ES-I3 (cell line): Measurements from ENCODE around the gene TRMT44.

ENCODE experiments used
- H3K36me3 ChIP-seq: 2 replicates; pipeline ENCODE4 v1.6.1; 2013; ENCODE audit warnings: mild to moderate bottlenecking, low read length, control low read depth, moderate library complexity; ENCODE audit not compliant: insufficient read depth
- H3K4me1 ChIP-seq: 2 replicates; pipeline ENCODE4 v1.6.1; 2013; ENCODE audit warnings: mild to moderate bottlenecking, control low read depth, low read length; ENCODE audit not compliant: insufficient read depth
- H3K9ac ChIP-seq: 2 replicates; pipeline ENCODE4 v1.6.1; 2013; ENCODE audit warnings: low read depth, mild to moderate bottlenecking, low read length, moderate library complexity
- H3K9me3 ChIP-seq: 2 replicates; pipeline ENCODE4 v1.6.1; 2013; ENCODE audit warnings: mild to moderate bottlenecking, low read length, moderate library complexity; ENCODE audit not compliant: control insufficient read depth, insufficient read depth

The TRMT44 gene

DNA sequence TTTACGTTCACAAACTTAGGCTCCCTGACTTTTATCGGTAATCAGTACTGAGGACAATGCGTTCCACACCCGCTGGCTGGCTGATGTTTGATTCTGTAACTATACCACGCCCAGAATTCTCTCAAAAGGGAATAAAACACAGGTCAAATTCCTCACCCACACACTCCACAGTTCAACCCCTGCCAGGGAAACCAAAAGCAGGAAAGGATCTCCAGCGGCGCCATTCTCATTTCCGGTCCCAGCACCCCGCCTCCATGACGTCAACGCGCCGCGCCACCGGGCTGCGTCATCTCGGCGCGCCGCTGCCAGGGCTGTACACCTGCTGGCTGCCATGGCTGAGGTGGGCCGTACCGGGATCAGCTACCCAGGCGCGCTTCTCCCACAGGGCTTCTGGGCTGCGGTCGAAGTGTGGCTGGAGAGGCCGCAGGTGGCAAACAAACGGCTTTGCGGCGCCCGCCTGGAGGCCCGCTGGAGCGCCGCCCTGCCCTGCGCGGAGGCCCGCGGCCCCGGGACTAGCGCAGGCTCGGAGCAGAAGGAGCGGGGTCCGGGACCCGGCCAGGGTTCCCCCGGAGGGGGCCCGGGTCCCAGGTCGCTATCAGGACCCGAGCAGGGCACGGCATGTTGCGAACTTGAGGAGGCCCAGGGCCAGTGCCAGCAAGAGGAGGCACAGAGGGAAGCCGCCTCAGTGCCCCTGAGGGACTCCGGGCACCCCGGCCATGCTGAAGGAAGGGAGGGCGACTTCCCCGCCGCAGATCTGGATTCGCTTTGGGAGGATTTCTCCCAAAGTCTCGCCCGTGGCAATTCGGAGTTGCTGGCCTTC is at the start of gene TRMT44, which contains the start of gene ACOX3:
TSS of gene TRMT44 (plus strand) at position 286 of the 820 bp plus-strand sequence. CDS start at position 332, 46 bp downstream.
TSS of gene ACOX3 (minus strand) at position 232 of the 820 bp plus-strand sequence. CDS start 24,202 bp downstream, outside the sequence.
- H3K9me3 ChIP-seq: 0 out of 2 replicates have a peak, but pooled peaks cover 3% of the 10 kb centered on the region
- H3K36me3 ChIP-seq: no peaks in the 10 kb centered on the region
- H3K9ac ChIP-seq: peak within 1 kb of the TSS; percentile 88
- H3K4me1 ChIP-seq: peaks cover 3% of the 10 kb centered on the region; the same call in 1 of the 2 replicates

- H3K9ac ChIP-seq: no peak overlapping the region
- no peaks in the 10 kb centered on the region for H3K9me3 ChIP-seq
- H3K36me3 ChIP-seq: peaks cover 3% of the 10 kb centered on the region; the same call in 1 of the 2 replicates
- no peaks in the 10 kb centered on the region; the same call in 1 of the 2 replicates for H3K4me1 ChIP-seq
Observed at GRCh38 chr4:8391071-8391470, 49.5 kb upstream of the TRMT44 start.

GRCh38 chr4:8391972-8392371 is 48.6 kb upstream of the TRMT44 start:
- no peaks in the 10 kb centered on the region; the same call in 1 of the 2 replicates for H3K4me1 ChIP-seq
- H3K9ac ChIP-seq: no peak overlapping the region
- peaks cover 3% of the 10 kb centered on the region; the same call in 1 of the 2 replicates for H3K36me3 ChIP-seq

GRCh38 chr4:8392591-8393190 is 47.9 kb upstream of the TRMT44 start:
- Histone ChIP-seq H3K36me3 (peaks cover 3% of the 10 kb centered on the region; the same call in 1 of the 2 replicates), H3K9ac (no peak overlapping the region), H3K4me1 (no peaks in the 10 kb centered on the region; the same call in 1 of the 2 replicates), H3K9me3 (no peaks in the 10 kb centered on the region)

More at GRCh38 chr4:8391972-8392371, 48.6 kb upstream of the TRMT44 start:
- H3K9me3 ChIP-seq: no peaks in the 10 kb centered on the region

GRCh38 chr4:8393593-8394038 is 47.0 kb upstream of the TRMT44 start:
- no peaks in the 10 kb centered on the region for H3K9me3 ChIP-seq
- no peak overlapping the region for H3K9ac ChIP-seq
- no peaks in the 10 kb centered on the region; the same call in 1 of the 2 replicates for H3K4me1 ChIP-seq
- peaks cover 3% of the 10 kb centered on the region; the same call in 1 of the 2 replicates for H3K36me3 ChIP-seq

- Histone ChIP-seq H3K4me1 (no peaks in the 10 kb centered on the region; the same call in 1 of the 2 replicates), H3K36me3 (peaks cover 1% of the 10 kb centered on the region; the same call in 1 of the 2 replicates), H3K9me3 (no peaks in the 10 kb centered on the region), H3K9ac (no peak overlapping the region)
Observed at GRCh38 chr4:8394061-8394519, 46.5 kb upstream of the TRMT44 start.

DNA sequence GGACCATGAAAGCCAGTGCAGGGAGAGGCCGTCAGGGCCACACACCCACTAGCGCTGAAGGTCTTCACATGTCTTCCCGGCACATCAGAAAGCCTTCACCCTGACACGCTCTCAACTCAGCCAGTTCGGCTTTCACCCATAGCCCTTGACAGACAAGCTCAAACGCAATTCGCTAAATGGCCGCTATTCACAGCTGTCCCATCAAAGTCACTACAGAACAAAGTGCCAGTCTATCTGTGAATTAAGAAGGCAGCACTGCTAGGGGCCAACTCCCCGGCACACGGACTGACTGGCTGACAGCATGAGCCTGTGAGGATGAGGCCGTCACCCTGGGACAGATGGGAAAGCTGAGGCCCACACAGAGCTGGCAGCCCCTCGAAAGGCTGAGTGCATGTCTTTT is 45.8 kb upstream of the TRMT44 start:
- Histone ChIP-seq H3K36me3 (no peaks in the 10 kb centered on the region), H3K4me1 (no peaks in the 10 kb centered on the region; the same call in 1 of the 2 replicates), H3K9ac (no peak overlapping the region), H3K9me3 (no peaks in the 10 kb centered on the region)

DNA sequence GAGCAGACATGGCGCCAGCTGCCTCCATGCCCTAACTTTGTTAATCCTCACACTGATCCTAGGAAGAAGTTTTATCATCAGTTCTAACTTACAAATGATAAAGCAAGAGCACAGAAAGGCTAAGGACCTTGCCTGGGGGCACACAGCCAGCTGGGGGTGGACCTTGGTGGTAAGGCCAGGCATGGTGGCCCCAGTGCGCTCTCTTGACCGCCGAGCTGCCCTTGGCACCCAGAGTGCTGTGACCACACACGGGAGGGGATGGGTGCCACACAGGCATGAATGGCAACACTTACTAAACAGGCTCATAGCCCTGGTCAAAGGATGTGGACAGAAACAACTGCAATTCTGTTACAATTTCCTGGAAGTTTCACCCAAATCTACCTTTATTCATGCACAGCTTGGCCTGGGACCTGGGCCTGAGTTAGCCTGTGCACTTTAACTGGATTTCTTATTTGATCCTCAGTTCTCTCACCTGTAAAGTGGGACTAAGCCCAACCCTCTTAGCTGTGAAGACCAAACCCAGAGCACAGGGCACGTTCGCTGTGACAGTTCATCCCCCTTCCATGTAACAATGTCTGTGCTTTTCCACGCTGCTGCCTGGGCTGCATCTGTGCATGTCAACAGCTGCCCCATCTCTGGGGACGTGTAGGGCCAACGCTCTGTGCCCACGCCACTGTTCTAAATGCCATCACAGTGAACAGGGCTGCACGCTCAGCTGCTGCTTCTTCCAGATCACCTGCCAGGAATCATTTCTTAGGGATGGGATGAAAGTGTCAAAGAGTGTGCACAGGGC is 44.9 kb upstream of the TRMT44 start:
- H3K36me3 ChIP-seq: no peaks in the 10 kb centered on the region
- H3K9ac ChIP-seq: no peak overlapping the region
- no peaks in the 10 kb centered on the region; the same call in 1 of the 2 replicates for H3K4me1 ChIP-seq
- H3K9me3 ChIP-seq: no peaks in the 10 kb centered on the region

DNA sequence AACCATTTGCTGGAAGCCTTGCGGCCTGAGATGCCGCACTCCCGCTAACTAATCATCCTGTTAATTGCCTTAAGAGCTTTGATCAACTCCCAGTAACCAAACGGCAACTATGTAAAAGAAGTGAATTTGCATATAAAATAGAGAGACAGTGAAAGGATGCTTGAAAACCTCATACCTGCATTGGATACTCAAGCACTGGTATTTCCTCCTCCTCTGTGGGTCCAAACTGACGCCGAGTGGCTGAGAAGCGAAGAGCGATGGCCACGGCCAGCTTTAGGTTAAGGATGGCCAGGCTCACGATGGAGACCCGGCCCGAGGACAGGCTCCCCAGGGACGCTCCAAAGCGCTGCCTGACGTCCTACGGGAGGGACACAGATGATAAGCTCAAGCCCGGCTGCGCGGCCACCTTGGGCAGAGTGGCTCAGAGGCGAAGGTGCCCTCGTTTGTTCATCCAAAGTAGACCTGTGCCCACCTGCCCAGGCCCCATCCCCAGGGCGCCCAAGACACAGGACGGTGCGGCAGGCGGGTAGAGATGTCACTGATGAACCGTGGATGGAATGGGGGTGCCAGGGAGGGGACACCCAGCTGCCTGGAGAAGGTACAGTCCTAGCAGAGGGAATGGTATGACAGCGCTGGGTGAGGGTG is 43.7 kb upstream of the TRMT44 start:
- H3K9ac ChIP-seq: no peak overlapping the region
- no peaks in the 10 kb centered on the region; the same call in 1 of the 2 replicates for H3K4me1 ChIP-seq
- no peaks in the 10 kb centered on the region for H3K36me3 ChIP-seq
- H3K9me3 ChIP-seq: no peaks in the 10 kb centered on the region

- H3K4me1 ChIP-seq: no peaks in the 10 kb centered on the region; the same call in 1 of the 2 replicates
- H3K9ac ChIP-seq: no peak overlapping the region
- H3K36me3 ChIP-seq: no peaks in the 10 kb centered on the region
- no peaks in the 10 kb centered on the region for H3K9me3 ChIP-seq
Observed at GRCh38 chr4:8398347-8398746, 42.2 kb upstream of the TRMT44 start.

- H3K9me3 ChIP-seq: no peaks in the 10 kb centered on the region
- H3K4me1 ChIP-seq: no peaks in the 10 kb centered on the region; the same call in 1 of the 2 replicates
- no peak overlapping the region for H3K9ac ChIP-seq
- no peaks in the 10 kb centered on the region for H3K36me3 ChIP-seq
Observed at GRCh38 chr4:8399298-8399697, 41.3 kb upstream of the TRMT44 start.

DNA sequence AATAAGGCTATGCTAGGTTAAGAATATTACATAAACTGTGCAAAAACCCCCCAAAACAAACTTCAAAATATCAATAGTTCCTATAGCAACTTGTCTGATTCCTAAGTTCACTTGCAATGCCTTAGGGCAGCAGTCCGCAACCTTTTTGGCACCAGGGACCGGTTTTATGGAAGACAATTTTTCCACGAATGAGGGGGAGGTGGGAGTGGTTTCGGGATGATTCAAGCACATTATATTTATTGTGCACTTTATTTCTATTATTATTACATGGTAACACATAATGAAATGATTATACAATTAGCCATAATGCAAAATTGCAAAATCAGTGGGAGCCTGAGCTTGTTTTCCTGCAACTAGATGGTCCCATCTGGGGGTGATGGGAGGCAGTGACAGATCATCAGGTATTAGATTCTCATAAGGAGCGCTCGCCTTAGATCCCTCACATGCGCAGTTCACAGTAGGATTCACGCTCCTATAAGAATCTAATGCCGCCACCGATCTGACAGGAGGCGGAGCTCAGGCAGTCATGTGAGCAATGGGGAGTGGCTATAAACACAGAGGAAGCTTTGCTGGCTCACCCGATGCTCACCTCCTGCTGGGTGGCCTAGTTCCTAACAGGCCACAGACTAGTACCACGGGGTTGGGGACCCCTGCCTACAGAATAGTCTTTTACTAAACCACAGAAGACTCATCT is 39.8 kb upstream of the TRMT44 start:
- Histone ChIP-seq H3K9ac (no peak overlapping the region), H3K36me3 (no peaks in the 10 kb centered on the region), H3K9me3 (no peaks in the 10 kb centered on the region), H3K4me1 (no peaks in the 10 kb centered on the region; the same call in 1 of the 2 replicates)

- H3K36me3 ChIP-seq: no peaks in the 10 kb centered on the region
- H3K4me1 ChIP-seq: no peaks in the 10 kb centered on the region; the same call in 1 of the 2 replicates
- no peak overlapping the region for H3K9ac ChIP-seq
- H3K9me3 ChIP-seq: no peaks in the 10 kb centered on the region
Observed at GRCh38 chr4:8401665-8402064, 38.9 kb upstream of the TRMT44 start.
